ENCODE results near the gene ZBTB25. TPM values are rescaled to one million over a fixed set of nuclear protein-coding genes. Genes with fewer than 3 reads are reported as not detected.

Gene ZBTB25
- total RNA-seq, 1 donor from 2014 or later: 9.5 TPM

DNA sequence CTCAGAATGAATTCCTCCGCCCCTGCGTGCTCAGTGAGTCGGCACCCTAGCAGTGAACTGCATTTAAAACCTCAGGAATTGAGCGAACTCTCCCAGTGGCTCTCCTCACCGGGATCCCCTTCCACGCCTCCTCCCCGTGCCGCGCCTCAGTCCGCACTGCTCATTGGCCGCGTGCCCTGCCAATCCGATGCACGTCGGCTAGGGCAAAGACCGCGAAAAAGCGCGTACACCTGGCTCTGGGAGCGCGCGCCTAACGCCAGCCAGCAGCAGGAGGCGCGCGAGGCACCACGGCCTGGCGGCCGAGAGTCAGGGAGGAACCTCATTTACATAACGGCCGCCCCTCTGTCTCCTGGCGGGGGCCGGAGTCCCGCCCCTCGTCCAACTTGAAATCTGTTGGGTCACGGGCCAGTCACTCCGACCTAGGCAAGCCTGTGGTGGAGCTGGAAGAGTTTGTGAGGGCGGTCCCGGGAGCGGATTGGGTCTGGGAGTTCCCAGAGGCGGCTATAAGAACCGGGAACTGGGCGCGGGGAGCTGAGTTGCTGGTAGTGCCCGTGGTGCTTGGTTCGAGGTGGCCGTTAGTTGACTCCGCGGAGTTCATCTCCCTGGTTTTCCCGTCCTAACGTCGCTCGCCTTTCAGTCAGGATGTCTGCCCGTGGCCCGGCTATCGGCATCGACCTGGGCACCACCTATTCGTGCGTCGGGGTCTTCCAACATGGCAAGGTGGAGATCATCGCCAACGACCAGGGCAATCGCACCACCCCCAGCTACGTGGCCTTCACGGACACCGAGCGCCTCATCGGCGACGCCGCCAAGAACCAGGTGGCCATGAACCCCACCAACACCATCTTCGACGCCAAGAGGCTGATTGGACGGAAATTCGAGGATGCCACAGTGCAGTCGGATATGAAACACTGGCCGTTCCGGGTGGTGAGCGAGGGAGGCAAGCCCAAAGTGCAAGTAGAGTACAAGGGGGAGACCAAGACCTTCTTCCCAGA lies 36.9 kb upstream of the ZBTB25 start, which contains the start of gene HSPA2:
Gene HSPA2 (plus strand): TSS at position 534 of the 995 bp plus-strand sequence. CDS start 109 bp downstream, at position 643.
- Histone ChIP-seq H3K9me3 (ENCODE audit: insufficient read depth, low read depth, low read length) (peaks cover 15% of the 10 kb centered on the region), H4K20me1 (ENCODE audit: insufficient read depth, low read length) (peaks cover 9% of the 10 kb centered on the region), H2AFZ (ENCODE audit: low read depth, low read length) (peak within 1 kb of the TSS; percentile 84), H3K4me2 (ENCODE audit: low read length) (peak within 1 kb of the TSS; percentile 91), H3K9ac (ENCODE audit: low read length) (peak within 1 kb of the TSS; percentile 80), H3K36me3 (ENCODE audit: insufficient read depth, low read length) (no peaks in the 10 kb centered on the region), H3K4me1 (ENCODE audit: insufficient read depth, low read length) (peaks cover 18% of the 10 kb centered on the region), H3K4me3 (ENCODE audit: insufficient read depth, low read depth, low read length) (peak within 1 kb of the TSS; percentile 61), H3K79me2 (ENCODE audit: insufficient read depth, low read length) (peaks cover 10% of the 10 kb centered on the region), H3K27me3 (ENCODE audit: insufficient read depth, low read length) (peaks cover 18% of the 10 kb centered on the region), H3K27ac (ENCODE audit: low read depth, low read length) (peak within 1 kb of the TSS; percentile 68)
- Mint-ChIP-seq H3K4me1 (ENCODE audit: low read depth, unreplicated experiment) (peaks cover 14% of the 10 kb centered on the region), H3K36me3 (ENCODE audit: low read depth, unreplicated experiment) (peaks cover 6% of the 10 kb centered on the region), H3K27ac (ENCODE audit: unreplicated experiment) (peak within 1 kb of the TSS; percentile 90), H3K27me3 (ENCODE audit: low read depth, unreplicated experiment) (no peaks in the 10 kb centered on the region), H3K9me3 (ENCODE audit: unreplicated experiment) (peaks cover 6% of the 10 kb centered on the region), H3K4me3 (ENCODE audit: unreplicated experiment) (peak within 1 kb of the TSS; percentile 83)
- DNase-seq (ENCODE audit: low read depth): peak; percentile 99
- peak; percentile 82 for FAIRE-seq
- TF ChIP-seq, protein P1, sequence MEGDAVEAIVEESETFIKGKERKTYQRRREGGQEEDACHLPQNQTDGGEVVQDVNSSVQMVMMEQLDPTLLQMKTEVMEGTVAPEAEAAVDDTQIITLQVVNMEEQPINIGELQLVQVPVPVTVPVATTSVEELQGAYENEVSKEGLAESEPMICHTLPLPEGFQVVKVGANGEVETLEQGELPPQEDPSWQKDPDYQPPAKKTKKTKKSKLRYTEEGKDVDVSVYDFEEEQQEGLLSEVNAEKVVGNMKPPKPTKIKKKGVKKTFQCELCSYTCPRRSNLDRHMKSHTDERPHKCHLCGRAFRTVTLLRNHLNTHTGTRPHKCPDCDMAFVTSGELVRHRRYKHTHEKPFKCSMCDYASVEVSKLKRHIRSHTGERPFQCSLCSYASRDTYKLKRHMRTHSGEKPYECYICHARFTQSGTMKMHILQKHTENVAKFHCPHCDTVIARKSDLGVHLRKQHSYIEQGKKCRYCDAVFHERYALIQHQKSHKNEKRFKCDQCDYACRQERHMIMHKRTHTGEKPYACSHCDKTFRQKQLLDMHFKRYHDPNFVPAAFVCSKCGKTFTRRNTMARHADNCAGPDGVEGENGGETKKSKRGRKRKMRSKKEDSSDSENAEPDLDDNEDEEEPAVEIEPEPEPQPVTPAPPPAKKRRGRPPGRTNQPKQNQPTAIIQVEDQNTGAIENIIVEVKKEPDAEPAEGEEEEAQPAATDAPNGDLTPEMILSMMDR (IDR thresholded peaks at IDR 0.05; ENCODE audit: insufficient read depth, low read depth, low read length): peak; percentile 49
- TF ChIP-seq EZH2 (IDR thresholded peaks at IDR 0.05; ENCODE audit: insufficient read depth, low read length): no peak

DNA sequence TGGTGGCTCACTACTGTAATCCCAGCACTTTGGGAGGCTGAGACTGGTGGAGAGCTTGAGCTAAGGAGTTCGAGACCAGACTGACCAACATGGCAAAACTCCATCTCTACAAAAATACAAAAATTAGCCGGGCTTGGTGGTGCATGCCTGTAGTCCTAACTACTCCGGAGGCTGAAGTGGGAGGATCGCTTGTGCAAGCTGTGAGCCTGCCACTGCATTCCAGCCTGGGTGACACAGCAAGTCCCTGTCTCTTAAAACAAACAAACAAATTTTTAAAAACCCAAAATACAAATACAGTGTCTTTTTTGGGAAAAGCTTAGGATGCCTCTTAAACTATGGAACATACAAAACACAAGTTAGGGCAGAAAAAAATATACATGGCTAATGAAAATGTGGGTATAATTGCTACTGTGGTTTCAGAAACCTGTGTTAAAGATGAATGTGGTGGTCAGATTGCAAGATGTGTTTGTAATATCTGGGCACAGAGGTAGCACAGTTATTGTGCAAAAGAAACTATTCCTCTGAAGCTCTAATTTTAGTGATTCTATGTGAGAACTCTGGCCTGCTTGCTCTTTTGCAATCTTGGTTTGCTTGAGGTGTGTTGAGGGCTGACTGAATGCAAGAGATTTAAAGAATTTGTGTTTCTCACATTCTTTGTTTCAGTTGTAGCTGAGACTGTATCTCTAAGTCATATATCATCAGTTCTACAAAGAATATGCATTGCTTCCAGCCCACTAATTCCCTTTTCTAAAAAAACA lies 33.0 kb upstream of the ZBTB25 start:
- Mint-ChIP-seq H3K36me3 (ENCODE audit: low read depth, unreplicated experiment) (peaks cover 5% of the 10 kb centered on the region), H3K4me3 (ENCODE audit: unreplicated experiment) (no peak overlapping the region), H3K27me3 (ENCODE audit: low read depth, unreplicated experiment) (no peaks in the 10 kb centered on the region), H3K27ac (ENCODE audit: unreplicated experiment) (peak overlapping the region; percentile 83), H3K4me1 (ENCODE audit: low read depth, unreplicated experiment) (peaks cover 8% of the 10 kb centered on the region), H3K9me3 (ENCODE audit: unreplicated experiment) (peaks cover 6% of the 10 kb centered on the region)
- Histone ChIP-seq H3K4me2 (ENCODE audit: low read length) (no peak overlapping the region), H3K4me1 (ENCODE audit: insufficient read depth, low read length) (peaks cover 10% of the 10 kb centered on the region), H3K27me3 (ENCODE audit: insufficient read depth, low read length) (peaks cover 10% of the 10 kb centered on the region), H3K27ac (ENCODE audit: low read depth, low read length) (no peak overlapping the region), H4K20me1 (ENCODE audit: insufficient read depth, low read length) (peaks cover under 1% of the 10 kb centered on the region), H3K36me3 (ENCODE audit: insufficient read depth, low read length) (no peaks in the 10 kb centered on the region), H3K4me3 (ENCODE audit: insufficient read depth, low read depth, low read length) (no peak overlapping the region), H3K9ac (ENCODE audit: low read length) (no peak overlapping the region), H3K9me3 (ENCODE audit: insufficient read depth, low read depth, low read length) (peaks cover 10% of the 10 kb centered on the region), H3K79me2 (ENCODE audit: insufficient read depth, low read length) (peaks cover 10% of the 10 kb centered on the region), H2AFZ (ENCODE audit: low read depth, low read length) (no peak overlapping the region)
- TF ChIP-seq, protein P1 (IDR thresholded peaks at IDR 0.05; ENCODE audit: insufficient read depth, low read depth, low read length): no peak
- TF ChIP-seq EZH2 (IDR thresholded peaks at IDR 0.05; ENCODE audit: insufficient read depth, low read length): no peak
- DNase-seq (ENCODE audit: low read depth) (peak; percentile 80), FAIRE-seq (peak; percentile 43)

All from astrocyte (in vitro differentiated cells and primary cell).